GM19463 (cell line): ENCODE results near the gene GORASP1.

ENCODE experiments used
- ATAC-seq: cut with Tn5 transposase; IDR thresholded peaks from one replicate; pipeline ENCODE4 v1.9.1; 2021; ENCODE audit warnings: mild to moderate bottlenecking, moderate library complexity; ENCODE audit not compliant: unreplicated experiment

GORASP1 gene

DNA sequence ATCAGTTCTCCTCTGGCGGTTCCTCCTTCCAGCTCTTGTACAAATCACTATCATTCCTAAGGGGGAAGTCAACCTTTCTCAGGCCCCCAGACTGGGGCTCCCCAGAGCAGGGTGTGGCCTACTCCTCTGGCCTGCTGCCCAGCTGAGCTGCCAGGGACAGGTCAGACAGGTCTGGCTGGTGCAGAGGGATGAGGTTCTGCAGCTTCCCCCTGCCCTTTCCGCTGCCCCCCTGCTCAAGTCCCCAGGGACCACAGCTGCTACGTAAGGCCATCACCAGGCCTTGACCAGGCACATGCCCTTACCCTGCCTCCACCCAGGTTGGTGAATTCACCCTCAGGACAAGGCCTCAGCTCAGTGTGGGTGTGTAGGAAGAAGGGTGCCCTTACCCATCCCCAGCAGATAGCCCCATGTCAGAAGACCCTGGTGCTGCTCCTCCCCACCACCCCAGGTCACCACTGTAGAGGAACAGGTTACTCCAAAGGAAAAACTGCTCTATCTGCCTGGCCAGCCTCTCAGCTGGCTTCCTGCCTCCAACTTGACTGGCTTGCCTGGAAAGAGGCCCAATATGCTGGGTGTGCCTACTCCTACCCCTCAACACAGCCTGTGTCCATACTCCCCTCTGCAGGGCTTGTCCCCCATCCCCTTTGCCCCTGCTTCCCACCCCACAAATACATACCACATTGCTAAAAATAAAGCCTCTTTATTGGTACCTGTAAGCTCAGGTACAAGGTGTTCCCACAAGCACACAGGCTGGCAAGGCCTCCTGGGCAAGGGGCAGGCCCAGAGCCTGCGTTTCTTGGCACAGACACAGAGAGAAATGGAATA, 34.0 kb upstream of the GORASP1 start:
- no peak for ATAC-seq

DNA sequence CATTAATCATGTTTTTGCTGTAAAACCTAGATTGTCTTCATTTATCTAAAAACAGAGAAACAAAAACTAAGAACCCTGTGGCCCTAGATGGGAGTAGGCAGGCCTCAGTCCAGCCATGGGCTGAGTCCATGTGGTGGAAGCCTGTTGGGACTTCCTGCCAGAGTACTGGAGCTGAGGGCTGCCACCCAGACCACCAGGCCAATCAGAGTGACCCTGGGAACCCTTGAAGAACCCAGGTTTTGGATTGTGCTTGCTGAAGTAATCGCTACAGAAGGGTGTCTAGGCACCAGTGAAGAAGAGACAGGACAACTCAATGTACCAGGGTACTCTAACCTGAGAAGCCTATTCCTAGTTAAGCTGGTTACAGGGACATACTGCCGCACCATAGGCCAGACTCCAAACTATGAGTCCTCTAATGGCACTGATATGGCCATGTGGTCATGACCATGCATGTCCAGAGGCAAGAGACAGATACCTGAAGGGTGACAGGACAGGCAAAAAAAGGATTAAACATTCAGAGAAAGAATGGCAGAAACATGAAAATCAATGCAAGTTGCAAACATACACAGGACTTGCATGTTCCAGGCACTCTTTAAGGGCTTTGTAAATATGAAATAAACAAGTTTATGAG, 33.0 kb upstream of the GORASP1 start:
- ATAC-seq = no peak

DNA sequence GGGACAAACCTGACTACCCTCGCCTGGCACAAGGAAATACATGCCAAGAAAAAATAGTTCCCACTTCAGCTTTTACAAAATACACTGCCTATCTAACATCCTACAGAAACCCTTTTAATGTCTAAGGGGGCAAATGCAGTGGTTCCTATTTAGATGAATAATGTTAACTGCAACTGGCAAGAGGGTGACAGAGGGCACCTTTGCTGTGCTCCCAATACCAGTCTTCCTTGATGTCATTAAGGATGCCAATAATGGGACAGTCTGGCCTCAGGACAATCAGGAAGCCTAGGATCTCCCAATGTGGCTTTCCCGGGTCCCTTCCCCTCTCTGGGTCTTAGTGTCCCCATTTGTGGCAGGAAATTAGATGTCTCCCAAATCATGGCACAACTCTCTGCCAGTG, 32.0 kb upstream of the GORASP1 start:
- ATAC-seq = no peak

DNA sequence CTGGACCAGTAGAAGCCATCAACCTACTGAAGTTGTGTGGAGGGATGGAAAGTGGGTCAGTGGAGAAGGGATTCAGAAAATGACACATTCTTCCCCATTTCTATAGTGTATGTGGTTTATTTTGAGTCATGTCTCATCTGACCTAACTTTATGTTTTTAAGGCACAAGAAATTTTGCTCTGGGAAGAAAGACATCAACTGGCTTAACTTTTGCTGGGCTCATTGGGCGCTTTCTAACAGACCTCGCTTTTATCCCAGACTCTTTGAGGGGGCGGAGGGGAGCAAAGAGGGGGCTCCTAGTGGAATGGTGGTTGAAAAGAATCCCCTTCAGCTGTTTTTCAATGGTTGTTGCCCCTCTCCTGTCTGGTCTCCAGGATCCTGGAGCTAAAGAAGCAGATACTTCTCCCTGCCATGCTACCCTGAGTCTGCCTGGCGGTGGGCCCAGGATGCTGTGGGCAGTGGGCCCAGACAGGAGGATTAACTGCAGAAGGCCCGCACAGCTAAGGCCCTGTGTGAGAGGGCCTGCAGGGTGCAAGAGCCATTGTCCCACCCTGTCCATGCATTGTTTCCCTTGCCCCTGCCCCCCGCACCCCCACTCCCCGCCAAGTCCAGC, 31.5 kb upstream of the GORASP1 start:
- ATAC-seq = no peak

DNA sequence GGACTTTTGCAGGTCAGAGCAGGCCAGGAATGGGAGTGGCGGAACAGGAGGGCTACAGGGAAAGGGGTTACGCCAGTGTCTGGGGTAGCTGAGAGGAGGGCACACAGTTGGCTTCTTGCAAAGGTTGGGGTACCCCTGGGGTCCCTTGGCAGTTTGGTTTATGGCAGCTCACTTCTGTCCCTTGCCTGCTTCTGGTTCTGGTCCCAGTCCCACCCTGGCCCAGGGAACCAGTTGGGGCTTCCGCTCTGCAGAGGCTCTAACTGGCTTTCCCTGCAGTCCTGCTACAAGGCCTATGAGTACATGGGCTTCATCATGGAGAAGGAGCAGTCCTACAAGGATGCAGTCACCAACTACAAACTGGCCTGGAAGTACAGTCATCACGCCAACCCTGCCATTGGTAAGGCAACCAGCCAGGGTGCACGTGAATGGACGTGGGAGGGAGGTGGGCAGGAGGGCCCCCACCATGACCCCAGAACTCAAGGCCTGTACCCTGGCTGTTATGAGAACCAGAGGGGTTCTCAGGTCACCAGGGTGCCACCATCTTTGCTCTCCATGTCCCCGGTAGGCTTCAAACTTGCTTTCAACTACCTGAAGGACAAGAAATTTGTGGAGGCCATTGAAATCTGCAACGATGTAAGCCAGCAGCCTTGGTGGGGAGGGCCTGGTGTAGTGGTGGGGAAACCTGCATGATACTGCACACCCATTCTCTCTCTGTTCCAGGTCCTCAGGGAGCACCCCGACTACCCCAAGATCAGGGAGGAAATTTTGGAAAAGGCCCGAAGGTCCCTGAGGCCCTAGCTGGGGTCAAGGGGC, 30.8 kb upstream of the GORASP1 start:
- no peak for ATAC-seq

DNA sequence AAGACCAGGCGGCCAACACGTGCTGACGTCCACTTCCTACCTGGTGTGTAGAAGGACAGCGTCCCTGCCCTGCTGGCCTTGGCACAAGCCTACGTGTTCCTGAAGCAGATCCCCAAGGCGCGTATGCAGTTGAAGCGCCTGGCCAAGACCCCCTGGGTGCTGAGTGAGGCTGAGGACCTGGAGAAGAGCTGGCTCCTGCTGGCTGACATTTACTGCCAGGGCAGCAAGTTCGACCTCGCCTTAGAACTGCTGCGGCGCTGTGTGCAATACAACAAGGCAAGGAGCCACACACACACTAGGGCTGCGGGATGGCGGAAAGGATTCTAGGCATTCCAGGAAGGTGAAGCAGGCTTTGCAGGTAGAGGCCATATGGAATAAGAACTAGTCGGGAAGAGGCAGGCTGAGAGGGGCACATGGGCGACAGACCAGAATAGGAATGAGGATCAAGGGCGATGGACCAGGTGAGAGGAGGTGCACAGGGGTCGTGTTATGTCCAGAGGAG, 30.1 kb upstream of the GORASP1 start:
- no peak for ATAC-seq

DNA sequence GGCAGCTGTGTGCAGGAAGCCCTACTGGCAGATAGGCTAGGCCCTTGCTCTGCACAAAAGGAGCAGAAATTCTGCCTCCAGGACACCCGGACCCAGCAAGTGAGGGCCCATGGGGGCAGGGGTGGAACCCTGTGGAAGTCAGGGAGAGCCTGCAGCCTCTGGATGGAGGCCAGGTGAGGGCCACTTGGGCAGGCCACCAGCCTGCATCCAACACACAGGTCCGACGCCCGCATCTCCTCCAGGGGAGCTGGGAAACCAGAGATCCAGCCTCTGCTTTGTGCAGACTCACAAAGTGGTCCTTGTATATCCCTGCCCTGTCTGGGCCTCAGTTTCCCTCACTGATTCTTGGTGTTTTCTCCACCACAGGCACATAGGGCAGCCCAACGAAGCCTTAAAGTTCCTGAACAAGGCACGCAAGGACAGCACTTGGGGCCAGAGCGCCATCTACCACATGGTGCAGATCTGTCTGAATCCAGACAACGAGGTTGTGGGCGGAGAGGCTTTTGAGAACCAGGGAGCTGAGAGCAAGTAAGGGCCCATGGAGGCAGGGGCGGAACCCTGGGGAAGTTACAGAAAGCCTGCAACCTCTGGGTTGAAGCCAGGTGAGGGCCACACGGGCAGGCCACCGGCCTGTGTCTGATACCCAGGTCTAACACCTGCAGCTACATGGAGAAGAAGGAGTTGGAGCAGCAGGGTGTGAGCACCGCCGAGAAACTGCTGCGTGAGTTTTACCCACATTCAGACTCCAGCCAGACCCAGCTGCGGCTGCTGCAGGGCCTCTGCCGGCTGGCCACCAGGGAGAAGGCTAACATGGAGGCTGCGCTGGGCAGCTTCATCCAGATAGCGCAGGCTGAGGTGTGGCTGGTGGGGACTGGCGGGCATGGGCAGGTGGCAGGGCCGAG, 29.4 kb upstream of the GORASP1 start:
- ATAC-seq = no peak

DNA sequence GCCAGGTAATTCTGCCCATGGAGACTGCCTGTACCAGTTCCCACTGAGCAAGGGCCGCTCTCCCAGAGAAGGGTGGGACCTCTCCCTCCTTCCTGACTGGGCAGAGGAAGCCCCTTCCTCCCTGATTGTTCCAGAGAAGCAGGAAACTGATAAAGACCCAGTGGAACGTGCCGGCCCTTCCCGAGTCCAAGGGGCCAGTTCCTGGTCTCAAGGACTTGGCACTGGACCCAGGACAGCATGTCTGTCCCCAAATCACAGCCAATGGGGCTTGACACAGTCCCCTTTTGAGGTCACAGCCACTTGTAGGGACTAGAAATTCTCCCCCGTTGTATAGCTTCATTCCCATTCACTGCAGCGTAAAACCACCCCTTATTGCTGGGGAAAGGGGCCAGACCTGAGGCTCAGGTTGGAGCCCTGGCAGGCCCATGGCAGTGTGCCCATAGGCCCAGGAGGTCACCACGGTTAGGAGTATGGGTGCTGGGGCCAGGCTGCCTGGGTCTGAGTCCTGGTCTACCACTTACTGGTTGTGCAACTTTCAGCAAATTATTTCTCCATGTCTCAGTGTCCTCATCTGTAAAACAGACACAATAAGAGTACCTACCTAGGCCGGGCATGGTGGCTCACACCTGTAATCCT, 27.9 kb upstream of the GORASP1 start:
- no peak for ATAC-seq

DNA sequence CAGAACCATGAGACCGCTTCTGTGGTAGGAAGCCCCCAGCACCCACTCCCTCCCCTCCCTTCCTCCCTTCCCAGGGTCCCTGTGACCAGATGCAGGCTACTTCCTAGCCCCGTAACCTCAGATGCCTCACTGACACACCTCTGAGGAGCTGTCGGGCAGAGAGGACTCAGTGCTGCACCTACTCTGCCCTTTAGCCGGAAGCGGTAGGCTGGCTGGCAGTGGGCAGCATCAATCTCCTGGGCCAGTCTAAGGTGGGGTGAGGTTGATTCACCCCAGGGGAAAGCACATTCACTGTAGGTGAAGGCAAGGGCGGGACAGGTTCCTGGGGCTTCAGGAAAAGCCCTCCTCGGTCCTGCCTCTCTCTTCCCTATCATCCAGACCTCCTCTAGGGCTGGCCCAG, 26.9 kb upstream of the GORASP1 start:
- no peak for ATAC-seq

DNA sequence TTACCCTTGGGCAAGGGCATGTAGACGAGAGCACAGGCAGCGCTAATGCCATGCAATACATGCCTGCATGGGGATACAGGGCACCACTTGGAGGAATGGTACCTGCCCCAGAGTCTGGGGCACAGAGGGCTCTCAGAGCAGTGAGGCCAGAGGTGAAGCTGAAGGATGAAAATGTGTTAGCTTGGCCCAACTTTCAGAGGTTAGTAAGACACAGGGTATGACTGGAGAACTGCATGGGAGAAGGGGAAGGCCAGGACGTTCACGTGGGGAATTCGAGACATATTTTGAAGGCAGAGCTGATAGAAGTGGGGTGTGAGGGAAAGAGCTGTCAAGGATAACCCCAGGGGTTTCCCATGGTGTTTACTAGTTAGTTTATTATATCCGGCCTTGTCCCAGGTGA, 26.4 kb upstream of the GORASP1 start:
- no peak for ATAC-seq

DNA sequence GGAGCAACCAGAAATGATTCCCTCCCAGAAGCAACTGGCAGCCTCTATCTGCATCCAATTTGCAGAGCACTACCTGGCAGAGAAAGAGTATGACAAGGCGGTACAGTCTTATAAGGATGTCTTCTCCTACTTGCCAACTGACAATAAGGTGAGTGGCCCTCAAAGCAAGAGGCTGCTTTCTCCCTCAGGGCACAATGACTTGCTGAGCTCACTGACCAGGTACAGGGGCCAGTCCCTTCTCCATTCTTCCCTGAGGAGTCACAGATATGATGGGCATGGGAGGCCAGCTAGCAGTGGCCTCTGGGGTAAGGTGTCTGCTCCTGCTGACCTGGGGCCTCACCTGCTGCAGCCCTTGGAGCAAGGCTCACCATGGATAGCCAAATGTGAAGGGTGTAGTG, 25.7 kb upstream of the GORASP1 start:
- ATAC-seq = no peak

DNA sequence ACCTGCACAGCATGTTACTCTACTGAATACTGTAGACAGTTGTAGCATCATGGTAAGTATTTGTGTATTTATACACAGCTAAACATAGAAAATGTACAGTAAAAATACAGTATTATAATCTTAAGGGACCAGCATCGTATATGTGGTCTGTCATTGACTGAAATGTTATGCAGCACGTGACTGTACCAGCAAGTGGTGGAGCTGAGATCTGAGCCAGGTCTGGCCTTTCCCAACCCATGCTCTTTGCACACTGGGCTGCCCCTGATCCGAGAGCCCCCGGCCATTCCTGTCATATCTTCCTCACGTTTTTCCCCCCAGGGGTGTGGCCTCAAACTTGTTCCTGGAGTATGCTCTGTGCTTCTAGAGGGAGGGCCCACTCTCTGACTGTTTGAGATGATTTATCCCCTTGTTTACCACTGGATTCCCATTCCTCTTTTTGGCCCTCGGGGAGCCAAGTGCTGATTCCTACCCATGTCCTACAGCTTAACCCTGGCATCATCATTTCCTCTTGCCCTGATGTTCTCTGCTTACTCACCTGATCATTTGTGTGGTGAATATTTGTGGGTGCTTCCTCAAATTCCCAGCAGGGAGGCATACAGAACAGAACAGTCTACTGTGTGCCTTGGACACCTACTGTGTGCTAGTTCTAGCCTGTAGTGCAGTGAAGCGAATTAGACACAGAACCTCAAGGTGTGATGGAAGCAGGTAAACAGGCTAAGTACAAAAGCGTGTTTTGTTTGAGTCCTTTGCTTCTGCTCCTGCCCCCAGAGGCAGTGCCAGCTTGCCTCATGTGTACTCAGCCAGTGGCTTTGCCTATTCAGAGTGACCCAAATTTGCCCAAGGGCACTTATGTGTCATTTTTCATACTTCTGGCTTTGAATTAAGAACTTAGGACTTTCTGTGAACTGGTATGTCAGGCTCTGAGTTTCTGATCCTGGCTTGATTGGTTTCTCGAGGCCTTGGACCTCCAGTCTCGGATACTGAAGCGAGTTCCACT, 25.0 kb upstream of the GORASP1 start:
- ATAC-seq = no peak

DNA sequence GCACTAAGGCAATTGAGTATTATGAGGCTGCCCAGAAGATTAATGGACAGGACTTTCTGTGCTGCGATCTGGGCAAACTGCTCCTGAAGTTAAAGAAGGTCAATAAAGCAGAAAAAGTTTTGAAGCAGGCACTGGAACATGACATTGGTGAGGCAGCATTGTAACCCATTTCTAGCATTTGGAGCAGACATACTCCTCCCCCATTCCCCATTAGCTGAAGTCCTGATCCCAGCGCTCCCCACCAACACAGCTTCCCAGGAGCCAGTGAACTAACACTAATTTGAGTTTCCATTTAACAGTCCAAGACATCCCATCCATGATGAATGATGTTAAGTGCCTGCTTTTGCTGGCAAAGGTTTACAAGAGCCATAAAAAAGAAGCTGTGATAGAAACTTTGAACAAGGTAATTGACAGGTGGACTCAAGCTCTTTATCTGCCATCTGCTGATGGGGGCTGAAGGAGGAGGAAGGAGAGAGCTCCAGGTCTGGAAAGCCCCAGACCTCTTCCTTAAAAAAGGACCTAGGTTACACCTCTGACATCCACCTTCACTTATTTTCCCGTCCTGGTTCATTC, 23.4 kb upstream of the GORASP1 start:
- ATAC-seq = no peak

DNA sequence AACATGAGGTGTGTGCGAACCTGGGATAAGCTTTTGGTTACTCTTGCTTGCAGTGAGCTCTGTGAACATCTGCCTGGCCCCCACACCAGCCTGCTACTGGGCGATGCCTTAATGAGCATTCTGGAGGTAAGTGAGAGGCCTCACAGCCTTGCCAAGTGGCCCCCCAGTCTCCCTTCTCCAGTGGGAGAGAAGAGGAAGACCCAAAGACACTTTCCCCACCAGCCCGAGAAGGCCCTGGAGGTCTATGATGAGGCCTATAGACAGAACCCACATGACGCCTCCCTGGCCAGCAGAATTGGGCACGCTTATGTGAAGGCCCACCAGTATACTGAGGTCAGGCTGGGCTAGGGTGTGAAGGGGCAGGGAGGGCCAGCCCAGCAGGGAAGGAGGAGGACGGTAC, 22.6 kb upstream of the GORASP1 start:
- ATAC-seq = no peak

DNA sequence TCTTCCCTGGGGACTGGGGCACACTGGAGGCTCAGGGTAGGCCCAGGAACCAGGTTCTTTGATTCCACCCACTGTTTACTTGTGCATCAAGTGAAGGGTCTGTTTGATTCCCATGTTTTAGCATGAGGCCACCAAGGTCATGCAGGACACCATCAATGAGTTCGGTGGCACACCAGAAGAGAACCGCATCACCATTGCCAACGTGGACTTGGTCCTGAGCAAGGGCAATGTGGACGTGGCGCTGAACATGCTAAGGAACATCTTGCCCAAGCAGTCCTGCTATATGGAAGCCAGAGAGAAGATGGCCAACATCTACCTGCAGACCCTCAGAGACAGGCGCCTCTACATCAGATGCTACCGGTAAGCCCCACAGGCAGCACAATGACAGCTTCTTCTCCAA, 21.5 kb upstream of the GORASP1 start:
- no peak for ATAC-seq

DNA sequence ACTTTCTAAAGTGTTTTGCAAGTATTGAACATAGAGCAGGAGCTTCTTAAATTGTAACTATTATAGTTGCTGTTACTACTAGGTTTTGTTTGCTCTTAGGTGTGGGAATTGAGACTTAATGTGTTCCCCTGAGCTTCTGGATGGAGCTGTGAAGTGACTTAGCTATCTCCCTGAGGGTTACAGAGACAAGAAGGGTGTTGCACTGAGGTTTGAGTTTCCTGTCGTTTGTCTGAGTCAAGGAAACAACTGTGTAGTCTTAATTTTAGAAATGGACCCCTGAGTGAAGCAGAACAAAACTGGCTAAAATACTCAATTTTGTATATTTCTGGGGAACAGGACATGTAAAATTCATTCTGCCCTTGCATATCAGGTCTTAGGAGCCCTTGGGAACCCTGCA, 20.5 kb upstream of the GORASP1 start:
- ATAC-seq = no peak

DNA sequence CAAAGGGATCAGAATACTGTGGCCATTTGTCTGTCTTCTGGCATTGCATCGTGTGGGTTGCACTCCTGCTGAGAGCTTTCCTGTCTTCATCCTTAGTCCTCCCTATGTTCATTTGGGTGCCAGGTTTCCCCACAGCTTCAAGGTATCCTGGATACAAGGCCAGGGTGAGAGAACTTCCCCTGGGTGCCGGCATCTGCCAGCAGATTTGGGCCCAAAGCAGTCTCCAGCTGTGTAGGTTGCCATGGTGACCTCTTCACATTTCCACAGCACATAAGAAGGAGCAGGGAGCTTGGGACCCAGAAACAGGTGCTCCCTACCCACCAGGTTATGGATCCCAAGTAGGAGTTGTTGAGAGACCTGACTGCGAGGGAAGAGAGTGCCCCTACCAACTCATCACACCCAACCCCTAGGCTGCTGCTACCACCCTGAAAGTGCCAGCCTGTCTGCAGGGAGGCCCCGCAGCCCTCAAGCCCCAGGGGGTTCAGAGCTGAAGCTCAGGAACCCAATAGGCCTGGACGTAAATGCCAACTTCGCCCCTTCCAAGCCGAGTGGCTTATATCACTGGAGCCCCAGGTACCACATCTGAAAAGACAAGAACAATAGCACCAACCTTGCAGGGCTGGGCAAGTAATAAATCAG, 20.0 kb upstream of the GORASP1 start:
- ATAC-seq = no peak
